OCI-LY7 (cell line): ENCODE results near the gene SV2C. TPM values are rescaled to one million over a fixed set of nuclear protein-coding genes. Genes with fewer than 3 reads are reported as not detected.

ENCODE experiments used
- BruUV-seq: library from RNA; stranded (reverse); fragments of 400-500 nt; replicated peaks from 2 replicates; lab custom pipeline; 2021; lab: Mats Ljungman, UMichigan
- CTCF ChIA-PET: fragments of 300-600 bp; sonication (Branson Sonifier 250); formaldehyde crosslinking; loops from one replicate; lab custom pipeline; 2022; ENCODE audit warnings: antibody characterized with exemption; ENCODE audit not compliant: unreplicated experiment; lab: Charles Lee
- POLR2A ChIA-PET: fragments of 300-600 bp; sonication (Branson Sonifier 250); formaldehyde crosslinking; loops from one replicate; lab custom pipeline; 2022; ENCODE audit warnings: antibody characterized with exemption; lab: Charles Lee
- DNase-seq: peaks from one replicate; pipeline ENCODE4 v3.0.0-alpha.2; 2015; ENCODE audit warnings: low spot score
- H2AFZ ChIP-seq: fragments of 200-600 bp; sonication (generic), shearing (Covaris generic); 2 replicates; pipeline ENCODE4 v1.6.1; 2014; ENCODE audit warnings: mild to moderate bottlenecking, antibody characterized with exemption, low read length, moderate library complexity
- H3K27ac ChIP-seq: fragments of 200-600 bp; sonication (generic); 2 replicates; pipeline ENCODE4 v1.5.1; 2014; ENCODE audit warnings: mixed run types, low read depth, mild to moderate bottlenecking, moderate library complexity, low read length, inconsistent platforms; ENCODE audit not compliant: poor library complexity, severe bottlenecking
- H3K36me3 ChIP-seq: fragments of 200-600 bp; sonication (generic); 2 replicates; pipeline ENCODE4 v1.6.1; 2014; ENCODE audit warnings: mild to moderate bottlenecking, antibody characterized with exemption, low read length, moderate library complexity, mixed read lengths; ENCODE audit not compliant: insufficient read depth
- H3K4me1 ChIP-seq: fragments of 200-600 bp; sonication (generic); 2 replicates; pipeline ENCODE4 v1.5.1; 2014; ENCODE audit warnings: mild to moderate bottlenecking, low read length; ENCODE audit not compliant: insufficient read depth, poor library complexity, severe bottlenecking
- H3K4me2 ChIP-seq: fragments of 200-600 bp; sonication (generic); 2 replicates; pipeline ENCODE4 v1.6.1; 2014; ENCODE audit warnings: mild to moderate bottlenecking, low read length
- H3K4me3 ChIP-seq: fragments of 200-600 bp; sonication (generic); 2 replicates; pipeline ENCODE4 v1.5.1; 2014; ENCODE audit warnings: mild to moderate bottlenecking, low read depth, low read length; ENCODE audit not compliant: poor library complexity, severe bottlenecking
- H3K79me2 ChIP-seq: fragments of 200-600 bp; sonication (generic); 2 replicates; pipeline ENCODE4 v1.6.1; 2016; ENCODE audit warnings: low read depth, mild to moderate bottlenecking, low read length, moderate library complexity, mixed read lengths; ENCODE audit not compliant: insufficient read depth
- H3K9me2 ChIP-seq: fragments of 200-600 bp; sonication (generic); 2 replicates; pipeline ENCODE4 v1.6.1; 2016; ENCODE audit warnings: mild to moderate bottlenecking, low read length, mixed read lengths; ENCODE audit not compliant: insufficient read depth
- H3K9me3 ChIP-seq: fragments of 200-600 bp; sonication (generic); 2 replicates; pipeline ENCODE4 v1.6.1; 2014; ENCODE audit warnings: mild to moderate bottlenecking, mixed run types, low read length, mixed read lengths
- H4K20me1 ChIP-seq: fragments of 200-600 bp; sonication (generic); 2 replicates; pipeline ENCODE4 v1.6.1; 2014; ENCODE audit warnings: mild to moderate bottlenecking, antibody characterized with exemption, low read length, moderate library complexity, mixed read lengths; ENCODE audit not compliant: insufficient read depth
- EZH2phosphoT487 ChIP-seq: fragments of 200-600 bp; sonication (generic); IDR thresholded peaks from 2 replicates; pipeline ENCODE4 v1.6.1; 2018; ENCODE audit warnings: low read depth, borderline replicate concordance, mild to moderate bottlenecking, mixed run types, antibody characterized with exemption, low read length, moderate library complexity, mixed read lengths
- intact Hi-C: fragments of 100-400 bp; cut with micrococcal nuclease; formaldehyde crosslinking; loops from one replicate; pipeline ENCODE4 v1.10.0; 2022; ENCODE audit not compliant: unreplicated experiment
- total RNA-seq, 2 experiments: library from RNA; depleted of rRNA in 1 of 2; stranded (reverse); fragments of >200 nt in 1 of 2; shearing (Covaris generic) in 1 of 2; gene quantifications; 2 replicates each; pipeline ENCODE4 v1.2.3, GENCODE V29; 2014 to 2022
- TF ChIP-seq, protein P1 (sequence below): fragments of 200-600 bp; sonication (generic); conservative IDR thresholded peaks from 2 replicates; pipeline ENCODE4 v1.5.1; 2014; ENCODE audit warnings: mild to moderate bottlenecking, antibody characterized with exemption, low read length, moderate library complexity, mixed read lengths

Gene SV2C
- total RNA-seq, 2 experiments from 2014 or later: not detected

DNA sequence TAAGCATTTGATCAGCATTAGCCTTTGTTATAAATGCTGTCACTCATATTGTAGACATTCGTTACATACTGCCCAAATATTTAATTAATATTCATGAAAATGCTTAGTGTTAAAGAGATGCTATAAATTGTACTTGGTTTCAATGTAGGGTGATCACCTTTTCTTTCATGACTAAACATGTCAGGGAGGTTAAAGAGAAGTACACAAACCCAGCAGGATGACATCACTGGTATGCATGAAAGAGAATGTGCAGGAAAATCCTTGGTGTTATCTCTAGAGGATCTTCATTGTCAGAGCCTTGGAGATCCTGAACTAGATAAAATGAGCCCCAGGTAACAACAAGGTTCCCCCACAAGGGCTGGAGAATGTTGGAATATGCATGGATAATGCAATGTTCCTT, 33.0 kb upstream of the SV2C start:
- intact Hi-C loops: no loop called here
- CTCF ChIA-PET: no interaction called here
- no peaks in the 10 kb centered on the region for H3K36me3 ChIP-seq
- POLR2A ChIA-PET: no interaction called here
- H3K9me3 ChIP-seq: no peaks in the 10 kb centered on the region
- no peaks in the 10 kb centered on the region for H3K4me1 ChIP-seq
- H3K27ac ChIP-seq: no peak overlapping the region
- H3K9me2 ChIP-seq: no peaks in the 10 kb centered on the region
- H3K79me2 ChIP-seq: no peaks in the 10 kb centered on the region
- no TSS peak for BruUV-seq
- H3K4me3 ChIP-seq: no peak overlapping the region
- no peak for DNase-seq
- TF ChIP-seq, protein P1, sequence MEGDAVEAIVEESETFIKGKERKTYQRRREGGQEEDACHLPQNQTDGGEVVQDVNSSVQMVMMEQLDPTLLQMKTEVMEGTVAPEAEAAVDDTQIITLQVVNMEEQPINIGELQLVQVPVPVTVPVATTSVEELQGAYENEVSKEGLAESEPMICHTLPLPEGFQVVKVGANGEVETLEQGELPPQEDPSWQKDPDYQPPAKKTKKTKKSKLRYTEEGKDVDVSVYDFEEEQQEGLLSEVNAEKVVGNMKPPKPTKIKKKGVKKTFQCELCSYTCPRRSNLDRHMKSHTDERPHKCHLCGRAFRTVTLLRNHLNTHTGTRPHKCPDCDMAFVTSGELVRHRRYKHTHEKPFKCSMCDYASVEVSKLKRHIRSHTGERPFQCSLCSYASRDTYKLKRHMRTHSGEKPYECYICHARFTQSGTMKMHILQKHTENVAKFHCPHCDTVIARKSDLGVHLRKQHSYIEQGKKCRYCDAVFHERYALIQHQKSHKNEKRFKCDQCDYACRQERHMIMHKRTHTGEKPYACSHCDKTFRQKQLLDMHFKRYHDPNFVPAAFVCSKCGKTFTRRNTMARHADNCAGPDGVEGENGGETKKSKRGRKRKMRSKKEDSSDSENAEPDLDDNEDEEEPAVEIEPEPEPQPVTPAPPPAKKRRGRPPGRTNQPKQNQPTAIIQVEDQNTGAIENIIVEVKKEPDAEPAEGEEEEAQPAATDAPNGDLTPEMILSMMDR: no peak
- no peak for TF ChIP-seq EZH2phosphoT487
- no peaks in the 10 kb centered on the region for H4K20me1 ChIP-seq
- no peak overlapping the region for H3K4me2 ChIP-seq
- no peak overlapping the region for H2AFZ ChIP-seq

DNA sequence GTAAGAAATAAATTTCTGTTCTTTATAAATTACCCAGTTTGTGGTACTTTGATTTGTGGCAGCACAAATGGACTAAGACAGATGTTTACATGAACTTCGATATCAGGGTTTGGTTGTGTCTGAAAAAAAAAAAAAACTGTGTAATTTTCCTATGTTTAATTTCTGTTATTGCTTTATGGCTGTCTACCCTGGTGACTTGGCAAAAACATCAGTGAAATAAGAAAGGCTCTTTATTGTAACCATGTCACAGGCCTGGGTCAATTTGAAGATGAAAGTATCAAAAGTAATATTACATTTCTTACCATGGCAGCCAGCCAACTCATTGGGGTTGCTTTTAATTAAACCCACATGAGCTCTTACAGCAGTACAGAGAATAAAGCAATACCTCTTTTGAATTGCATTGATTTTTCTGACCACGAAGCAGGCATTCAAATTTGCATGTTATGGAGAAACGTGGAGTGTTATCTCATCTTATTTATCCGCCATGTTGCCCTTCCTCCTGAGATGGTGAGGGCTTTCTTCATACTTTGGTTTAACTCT, 20.6 kb upstream of the SV2C start:
- ChIA-PET CTCF (no interaction called here), POLR2A (interaction anchor here (0.7 kb wide), 1 partner anchor 1125 kb away, joined by 4 read pairs; no protein-coding TSS in a partner anchor)
- no peak for DNase-seq
- intact Hi-C loops: no loop called here
- H2AFZ ChIP-seq: no peak overlapping the region
- TF ChIP-seq, protein P1: no peak
- TF ChIP-seq EZH2phosphoT487: no peak
- H4K20me1 ChIP-seq: no peaks in the 10 kb centered on the region
- H3K4me3 ChIP-seq: no peak overlapping the region
- no peaks in the 10 kb centered on the region for H3K9me2 ChIP-seq
- no peak overlapping the region for H3K4me2 ChIP-seq
- no peaks in the 10 kb centered on the region for H3K36me3 ChIP-seq
- no peaks in the 10 kb centered on the region for H3K4me1 ChIP-seq
- no TSS peak for BruUV-seq
- no peaks in the 10 kb centered on the region for H3K9me3 ChIP-seq
- no peak overlapping the region for H3K27ac ChIP-seq
- H3K79me2 ChIP-seq: no peaks in the 10 kb centered on the region

DNA sequence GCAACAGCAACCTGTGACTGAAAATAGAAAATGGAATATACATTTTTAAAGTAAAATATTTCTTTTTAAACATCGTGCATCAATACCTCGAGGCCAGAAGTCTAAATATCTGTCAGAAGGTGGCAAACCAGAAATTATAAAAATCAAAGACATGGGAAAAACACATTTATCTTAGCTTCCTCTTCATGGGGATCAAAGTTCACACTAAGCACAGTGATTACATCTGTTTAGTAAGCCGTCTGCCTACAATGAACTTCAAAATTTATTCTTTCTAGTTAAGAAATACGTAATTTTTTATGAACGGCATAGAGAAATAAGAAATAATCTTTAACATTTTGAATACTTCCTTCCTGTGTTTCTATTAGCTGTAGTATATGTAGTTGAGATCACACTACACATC, 17.9 kb upstream of the SV2C start:
- no peaks in the 10 kb centered on the region for H3K79me2 ChIP-seq
- H2AFZ ChIP-seq: no peak overlapping the region
- intact Hi-C loops: no loop called here
- no peak for DNase-seq
- no peak overlapping the region for H3K4me3 ChIP-seq
- no peaks in the 10 kb centered on the region for H4K20me1 ChIP-seq
- H3K9me3 ChIP-seq: no peaks in the 10 kb centered on the region
- H3K9me2 ChIP-seq: no peaks in the 10 kb centered on the region
- ChIA-PET POLR2A (no interaction called here), CTCF (no interaction called here)
- H3K36me3 ChIP-seq: no peaks in the 10 kb centered on the region
- H3K4me2 ChIP-seq: no peak overlapping the region
- TF ChIP-seq, protein P1: no peak
- no peak for TF ChIP-seq EZH2phosphoT487
- no TSS peak for BruUV-seq
- no peak overlapping the region for H3K27ac ChIP-seq
- no peaks in the 10 kb centered on the region for H3K4me1 ChIP-seq
